HG02642 (cell line): ENCODE results near the gene SCD5.

ENCODE experiments used
- ATAC-seq: cut with Tn5 transposase; IDR thresholded peaks from one replicate; pipeline ENCODE4 v1.9.1; 2021; ENCODE audit warnings: mild to moderate bottlenecking; ENCODE audit not compliant: unreplicated experiment, poor library complexity

Gene SCD5

DNA sequence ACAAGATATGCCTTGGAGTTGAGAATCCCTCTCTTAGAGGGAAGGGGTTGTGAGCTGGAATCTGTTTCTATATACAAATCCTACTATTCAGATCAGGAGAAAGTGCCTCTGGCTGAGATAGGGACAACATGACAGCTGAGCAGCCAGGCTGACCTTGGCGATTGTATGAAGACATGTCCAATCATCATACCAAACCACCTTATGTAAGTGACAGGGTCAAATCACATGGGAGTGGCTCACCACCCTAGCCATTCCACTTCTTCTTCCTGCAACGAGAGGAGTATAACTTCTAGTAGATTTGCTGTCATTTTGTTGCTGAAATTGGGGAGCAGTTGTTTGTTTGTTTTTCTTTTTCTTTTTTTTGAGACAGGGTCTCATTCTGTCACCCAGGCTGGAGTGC is 188.6 kb downstream of the SCD5 start:
- no peak for ATAC-seq

DNA sequence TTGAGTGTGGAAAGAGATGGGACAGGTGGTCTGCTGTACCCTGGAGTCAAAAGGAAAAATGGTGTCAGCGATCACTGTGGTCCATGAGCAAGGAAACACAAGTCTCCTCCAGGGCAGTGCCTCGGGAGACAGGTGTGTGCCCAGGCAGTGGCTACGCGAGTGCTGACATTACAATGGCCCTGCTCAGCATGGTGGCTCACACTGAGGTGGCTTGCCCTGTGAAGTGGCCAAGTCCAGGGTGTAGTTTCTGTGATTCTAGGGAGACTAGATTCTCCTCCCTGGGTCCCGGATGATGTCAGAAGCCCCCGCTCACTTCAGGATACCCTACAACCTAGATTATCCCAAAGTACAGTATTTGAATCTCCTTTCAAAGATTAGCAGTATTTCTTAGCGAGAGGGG is 192.0 kb downstream of the SCD5 start:
- no peak for ATAC-seq

DNA sequence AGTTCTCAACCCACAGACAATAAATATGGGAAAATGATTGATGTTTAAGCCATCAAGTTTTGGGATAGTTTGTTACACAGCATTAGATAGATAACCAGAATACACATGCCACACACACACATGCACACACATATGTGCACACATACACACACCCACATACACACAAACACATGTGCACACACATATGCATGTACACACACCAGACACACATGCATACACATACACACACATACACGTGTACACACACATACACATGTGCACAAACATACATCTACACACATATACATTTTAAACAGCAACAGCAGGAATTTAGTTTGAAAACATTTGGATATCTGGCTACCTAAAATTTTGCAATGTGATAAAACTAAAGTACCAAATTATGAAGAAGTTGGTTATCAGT is 194.1 kb downstream of the SCD5 start:
- ATAC-seq: no peak

DNA sequence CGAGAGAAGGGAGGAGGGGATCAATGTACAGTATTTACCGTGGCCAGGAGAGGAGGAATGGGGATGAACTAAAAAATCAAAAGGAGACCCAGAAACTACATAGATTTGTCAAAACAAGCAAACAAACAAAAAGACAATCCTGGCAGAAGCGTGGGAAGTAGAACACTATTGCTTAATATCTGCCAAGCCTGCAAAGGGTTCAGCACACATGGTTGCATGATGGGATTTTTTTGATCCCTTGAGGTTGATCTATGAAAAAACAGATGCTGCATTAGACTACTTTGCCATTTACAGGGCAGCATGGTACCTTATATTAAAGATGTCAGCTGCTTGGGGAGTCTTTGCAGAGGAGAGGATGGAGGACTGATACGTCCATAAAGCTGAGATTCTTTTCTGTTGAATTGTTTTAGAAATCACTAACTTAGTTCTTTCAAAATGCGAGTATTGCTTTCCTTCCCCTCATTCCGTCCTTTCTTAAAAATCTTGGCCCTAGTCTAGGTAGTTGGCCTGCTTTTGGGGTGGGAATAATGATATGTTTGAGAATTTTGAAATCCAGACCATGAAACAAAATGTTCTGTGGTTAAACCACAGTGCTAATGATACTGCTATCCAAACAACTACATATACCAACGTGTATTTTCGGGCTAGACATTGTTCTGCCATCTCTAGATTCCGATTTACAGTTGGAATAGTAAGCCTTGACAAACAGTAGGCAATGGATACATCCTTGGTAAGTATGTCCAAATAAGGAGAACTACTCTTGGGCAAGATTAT is 197.2 kb downstream of the SCD5 start:
- ATAC-seq: no peak

- no peak for ATAC-seq
These were observed 199.3 kb downstream of the SCD5 start for GRCh38 chr4:82599336-82599735.

DNA sequence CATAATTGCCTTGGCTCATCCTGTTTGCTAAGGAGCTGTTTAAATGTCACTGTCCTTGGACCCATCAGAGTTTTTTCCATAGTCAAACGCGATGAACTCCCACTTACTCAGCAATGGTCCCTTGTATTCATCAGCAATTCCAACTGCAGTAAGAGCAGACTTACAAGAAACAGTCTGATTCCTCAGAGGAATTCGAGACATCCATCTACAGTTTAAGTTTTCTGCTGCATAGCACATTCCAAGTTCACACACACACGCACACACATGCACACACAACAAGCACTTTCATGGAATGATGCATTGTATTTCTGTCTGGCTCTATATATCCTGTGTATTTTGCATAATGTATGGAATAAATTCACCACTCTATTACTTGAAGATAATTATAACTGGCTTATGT is 204.1 kb downstream of the SCD5 start:
- ATAC-seq: no peak

DNA sequence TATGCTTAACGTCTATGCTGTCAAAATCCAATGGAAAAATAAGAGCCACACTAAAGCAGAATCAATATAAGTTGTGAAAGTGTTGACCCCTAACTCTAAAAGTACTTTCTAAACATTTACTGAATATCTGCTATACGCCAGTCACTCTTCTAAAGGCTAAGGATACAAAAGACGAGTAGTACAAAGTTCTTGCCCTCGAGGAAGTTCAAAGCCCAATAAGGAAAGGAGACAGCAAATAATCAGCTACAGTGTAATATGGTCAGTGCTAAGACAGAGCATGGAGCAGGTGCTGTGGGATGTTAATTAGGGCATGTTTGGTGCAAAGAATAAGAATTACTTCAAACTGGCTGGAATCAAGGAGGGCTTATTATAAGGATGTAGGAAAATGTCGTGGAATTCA is 205.2 kb downstream of the SCD5 start:
- ATAC-seq: no peak

- ATAC-seq: no peak
These were observed 206.0 kb downstream of the SCD5 start for GRCh38 chr4:82592639-82593038.

DNA sequence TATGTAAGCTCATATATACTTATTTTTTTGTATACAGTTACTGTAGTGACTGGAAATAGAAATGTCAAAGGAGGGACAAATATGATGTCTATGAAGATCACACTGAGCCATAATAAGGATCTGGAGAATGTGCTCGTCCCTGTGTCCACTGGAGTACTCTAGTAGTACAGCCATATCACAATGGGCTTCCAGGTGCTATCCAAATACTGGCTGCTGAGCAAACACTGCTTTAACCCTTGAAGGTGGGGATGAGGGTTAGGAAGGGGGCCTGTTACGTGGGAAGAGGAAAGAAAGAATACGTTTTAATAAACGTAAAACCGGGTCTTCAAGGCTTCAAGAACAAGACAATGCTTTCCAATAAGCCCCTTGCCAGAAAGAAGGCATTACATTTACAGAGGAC is 207.0 kb downstream of the SCD5 start:
- no peak for ATAC-seq

DNA sequence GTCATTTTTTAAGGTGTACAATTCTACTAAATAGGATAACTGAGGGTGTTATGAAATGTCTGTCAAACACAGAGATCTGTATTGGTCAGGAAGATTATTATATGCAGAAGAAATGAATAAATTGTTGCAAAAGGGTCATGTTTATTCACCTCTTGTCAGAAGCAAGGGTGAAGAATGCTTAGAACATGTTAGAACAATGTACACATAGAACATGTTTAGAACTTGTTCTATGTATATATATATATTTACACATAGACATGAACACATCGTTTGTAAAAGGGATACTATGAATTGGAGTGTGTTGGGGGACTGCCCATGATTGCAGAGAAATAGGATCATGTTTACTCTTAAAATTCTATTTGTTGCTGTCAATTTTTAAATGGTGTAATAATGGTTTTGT is 208.8 kb downstream of the SCD5 start:
- ATAC-seq: no peak

DNA sequence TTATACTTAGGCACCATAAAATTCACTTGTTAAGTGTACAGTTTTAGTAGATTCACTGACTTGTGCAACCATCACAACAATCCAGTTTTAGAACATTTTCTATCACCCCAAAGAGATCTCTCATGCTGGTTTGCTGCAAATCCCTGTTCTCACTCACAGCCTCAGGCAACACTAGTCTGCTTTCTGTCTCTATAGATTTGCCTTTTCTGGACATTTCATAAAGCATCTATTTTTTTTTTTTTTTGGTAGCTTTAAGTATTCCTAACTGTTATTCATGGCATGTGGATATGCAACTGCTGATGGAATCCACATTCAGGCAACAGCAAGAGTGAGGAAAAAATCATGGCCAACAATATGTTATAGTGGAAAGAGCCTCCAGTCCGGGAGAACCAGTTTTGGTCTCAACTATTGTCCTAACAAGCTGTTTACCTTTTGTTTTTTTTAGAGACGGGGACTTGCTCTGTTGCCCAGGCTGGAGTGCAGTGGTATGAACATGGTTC is 209.8 kb downstream of the SCD5 start:
- ATAC-seq: no peak

- ATAC-seq: no peak
These were observed 210.6 kb downstream of the SCD5 start for GRCh38 chr4:82587826-82588540.

DNA sequence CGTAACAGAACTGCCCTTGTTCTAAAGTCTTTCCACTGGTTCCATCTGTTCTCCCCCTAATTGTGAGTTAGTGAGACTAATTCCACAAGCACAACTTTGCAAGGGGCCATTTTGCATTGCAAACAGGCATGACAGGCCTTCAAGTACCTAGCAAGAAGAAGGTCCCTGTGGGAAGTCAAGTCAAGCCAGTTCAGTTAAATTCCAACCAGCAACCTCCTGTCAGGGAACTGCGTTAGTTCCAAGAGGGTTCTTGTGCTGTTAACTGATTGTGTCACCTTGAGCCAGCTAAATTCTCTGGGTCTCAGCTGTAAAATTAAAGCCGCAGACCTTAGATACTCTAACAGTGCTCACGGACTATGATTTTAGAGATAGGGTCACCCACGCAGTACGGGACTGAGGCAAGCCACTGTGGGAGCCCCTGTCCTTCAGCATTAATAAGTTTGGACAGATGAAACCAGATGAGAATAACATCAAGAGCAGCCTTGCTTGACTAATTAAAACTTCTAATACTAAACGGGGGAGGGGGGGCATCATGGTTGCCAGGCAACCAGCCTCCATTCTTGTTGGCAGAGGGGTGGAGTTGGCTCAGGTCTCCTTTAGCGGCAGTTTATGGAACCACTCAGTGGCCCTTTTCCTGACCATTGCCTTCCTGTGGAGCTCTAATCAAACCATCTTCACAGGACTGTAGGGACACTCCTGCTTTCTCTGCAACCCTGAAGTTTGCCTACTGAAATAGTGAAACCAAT is 212.7 kb downstream of the SCD5 start:
- no peak for ATAC-seq

DNA sequence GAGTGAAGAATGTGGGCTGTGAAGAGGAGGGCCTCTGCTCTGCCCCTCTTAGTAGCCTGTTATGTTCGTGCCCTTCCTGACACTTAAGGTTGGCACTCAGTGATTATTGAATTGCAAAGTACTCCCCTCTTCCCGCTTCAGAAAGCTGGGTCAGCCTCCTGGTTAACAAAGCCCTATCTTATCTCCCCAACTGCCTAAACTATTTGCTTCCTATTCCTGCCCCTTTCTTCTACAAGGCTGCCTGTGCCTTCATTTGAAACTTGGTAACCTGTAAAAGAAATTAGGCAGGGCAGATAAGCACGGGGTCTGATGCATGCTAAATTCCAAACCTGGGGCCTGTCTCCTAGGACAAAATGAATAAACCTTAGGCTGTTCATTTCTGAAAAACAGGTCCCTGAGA is 213.7 kb downstream of the SCD5 start:
- ATAC-seq: no peak

- ATAC-seq: no peak
These were observed 214.6 kb downstream of the SCD5 start for GRCh38 chr4:82583897-82584587.

DNA sequence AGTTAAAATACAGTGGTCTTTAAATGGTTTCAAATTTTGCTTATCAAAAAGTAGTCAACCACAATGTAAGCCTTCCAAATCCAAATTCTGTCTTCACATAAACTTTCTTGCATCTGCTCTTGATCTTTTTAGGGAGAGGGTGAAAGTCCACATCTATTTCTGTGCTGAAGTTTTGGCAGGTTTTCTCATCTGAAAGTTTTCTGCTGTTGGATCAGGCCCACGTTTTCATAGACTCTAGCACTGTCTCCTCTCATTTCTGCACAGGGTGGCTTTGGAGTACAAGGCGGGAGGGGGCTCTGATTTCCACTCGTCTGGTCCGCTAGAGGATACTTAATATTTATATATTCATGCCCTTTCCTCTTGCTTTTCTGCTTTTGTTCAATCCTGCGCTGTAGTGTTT is 218.7 kb downstream of the SCD5 start:
- ATAC-seq: no peak
